Colonic mucosa (tissue), 4 donors: ENCODE results near the gene PKDCC. TPM values are rescaled to one million over a fixed set of nuclear protein-coding genes. Genes with fewer than 3 reads are reported as not detected.

Experiments used
- DNase-seq: peaks from one replicate; pipeline ENCODE4 v3.0.0-alpha.2; 2020
- H3K27ac ChIP-seq: fragments of 200-600 bp; one replicate; pipeline ENCODE4 v1.8.0; 2021
- H3K27me3 ChIP-seq: fragments of 200-600 bp; one replicate; pipeline ENCODE4 v1.8.0; 2021
- H3K36me3 ChIP-seq: fragments of 200-600 bp; one replicate; pipeline ENCODE4 v1.8.0; 2021
- H3K4me1 ChIP-seq: fragments of 200-600 bp; one replicate; pipeline ENCODE4 v1.8.0; 2021; ENCODE audit warnings: mild to moderate bottlenecking
- H3K4me3 ChIP-seq: fragments of 200-600 bp; one replicate; pipeline ENCODE4 v1.8.0; 2021
- H3K9ac ChIP-seq, 2 donors: one replicate each; pipeline ENCODE4 v1.7.0; 2013; ENCODE audit warnings: control low read depth in 2 of 2, low read depth in 2 of 2, low read length in 2 of 2
- H3K9me3 ChIP-seq: fragments of 200-600 bp; one replicate; pipeline ENCODE4 v1.8.0; 2021
- CTCF ChIP-seq: fragments of 200-600 bp; IDR thresholded peaks from one replicate; pipeline ENCODE4 v1.8.0; 2022; ENCODE audit warnings: antibody characterized with exemption, mild to moderate bottlenecking
- intact Hi-C: fragments of 100-400 bp; cut with DNase I; formaldehyde crosslinking; loops from one replicate; pipeline ENCODE4 v1.14.1; 2022
- total RNA-seq, 2 donors: library from RNA; stranded (reverse); fragmentation: NEBNext Ultra II Directional in 1 of 2; extraction: Animal tissue kit (Norgen Biotek cat#: 25700) in 1 of 2; gene quantifications; one replicate each; pipeline ENCODE4 v1.2.1, GENCODE V29; 2021
- donor health status: healthy.
- donor health status: DM: no; HTN: no; CAD: no.
- donor health status: DM: no; HTN: no; CAD: no.

Gene PKDCC
- total RNA-seq, 2 donors from 2014 or later, result 61.3 to 125 TPM

GRCh38 chr2:42007551-42007950 lies 40.3 kb upstream of the PKDCC start:
- no peak for DNase-seq
- Histone ChIP-seq H3K9ac (no peak overlapping the region), H3K4me3 (no peak overlapping the region), H3K4me1 (no peaks in the 10 kb centered on the region), H3K9me3 (no peaks in the 10 kb centered on the region), H3K27me3 (no peaks in the 10 kb centered on the region), H3K36me3 (no peaks in the 10 kb centered on the region), H3K27ac (no peak overlapping the region)
- TF ChIP-seq CTCF, result no peak
- intact Hi-C loops, result no loop called here

- no peaks in the 10 kb centered on the region for H3K36me3 ChIP-seq
Measured at GRCh38 chr2:42008241-42008921, 39.4 kb upstream of the PKDCC start.

GRCh38 chr2:42009657-42010580 lies 37.9 kb upstream of the PKDCC start:
- Histone ChIP-seq H3K36me3 (no peaks in the 10 kb centered on the region), H3K4me3 (no peak overlapping the region), H3K27ac (no peak overlapping the region), H3K4me1 (no peaks in the 10 kb centered on the region), H3K27me3 (no peaks in the 10 kb centered on the region), H3K9me3 (no peaks in the 10 kb centered on the region), H3K9ac (no peak overlapping the region)
- DNase-seq, result no peak
- TF ChIP-seq CTCF, result no peak
- intact Hi-C loops, result no loop called here

More at GRCh38 chr2:42008241-42008921, 39.4 kb upstream of the PKDCC start:
- no peak overlapping the region for H3K27ac ChIP-seq
- H3K27me3 ChIP-seq, result no peaks in the 10 kb centered on the region
- H3K9me3 ChIP-seq, result no peaks in the 10 kb centered on the region
- TF ChIP-seq CTCF, result no peak
- no peak overlapping the region for H3K4me3 ChIP-seq
- no peaks in the 10 kb centered on the region for H3K4me1 ChIP-seq
- H3K9ac ChIP-seq, result no peak overlapping the region
- DNase-seq, result no peak
- intact Hi-C loops, result no loop called here

- intact Hi-C loops, result no loop called here
- Histone ChIP-seq H3K4me3 (no peak overlapping the region), H3K4me1 (no peaks in the 10 kb centered on the region), H3K9me3 (no peaks in the 10 kb centered on the region), H3K27ac (no peak overlapping the region), H3K9ac (no peak overlapping the region), H3K36me3 (no peaks in the 10 kb centered on the region), H3K27me3 (no peaks in the 10 kb centered on the region)
- no peak for DNase-seq
- no peak for TF ChIP-seq CTCF
Measured at GRCh38 chr2:42010743-42011298, 37.0 kb upstream of the PKDCC start.

- Histone ChIP-seq H3K27ac (no peak overlapping the region), H3K9ac (no peak overlapping the region), H3K27me3 (no peaks in the 10 kb centered on the region), H3K4me1 (no peaks in the 10 kb centered on the region), H3K4me3 (no peak overlapping the region), H3K36me3 (no peaks in the 10 kb centered on the region), H3K9me3 (no peaks in the 10 kb centered on the region)
- no peak for TF ChIP-seq CTCF
- intact Hi-C loops, result no loop called here
- no peak for DNase-seq
Measured at GRCh38 chr2:42012137-42012536, 35.7 kb upstream of the PKDCC start.
